ENCODE results near the gene IPO5. TPM values are rescaled to one million over a fixed set of nuclear protein-coding genes. Genes with fewer than 3 reads are reported as not detected.

IPO5 gene
- total RNA-seq, 4 donors from 2014 or later: 104 to 212 (median 147) TPM

DNA sequence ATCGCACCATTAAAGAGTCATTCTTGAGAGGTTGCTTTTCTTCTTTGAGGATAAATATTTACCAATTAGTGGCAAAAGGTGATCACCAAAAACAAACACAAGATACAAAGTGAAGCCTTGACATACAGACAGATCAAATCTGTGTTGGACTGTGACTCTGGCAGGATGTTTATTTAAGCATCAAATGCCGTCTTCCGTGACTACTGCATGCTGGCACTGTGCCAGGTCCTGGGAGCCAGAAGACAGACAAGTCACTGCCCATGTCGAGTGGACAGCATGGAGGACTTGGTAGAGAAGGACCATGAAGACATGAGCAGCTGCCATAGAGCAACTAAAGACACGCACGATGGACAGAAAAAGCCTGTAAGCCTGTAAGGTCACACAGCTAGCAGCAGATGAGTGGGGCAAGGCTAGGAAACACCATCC is 96.6 kb downstream of the IPO5 start:
- no peak for DNase-seq
- intact Hi-C loops (cut with DNase I; ENCODE audit: low total_unique reads): no loop called here
- Histone ChIP-seq H3K4me1 (no peaks in the 10 kb centered on the region), H3K27ac (no peak overlapping the region), H3K9me3 (no peaks in the 10 kb centered on the region), H3K36me3 (no peaks in the 10 kb centered on the region), H3K4me3 (no peak overlapping the region), H3K27me3 (no peaks in the 10 kb centered on the region)
- TF ChIP-seq, protein P1, sequence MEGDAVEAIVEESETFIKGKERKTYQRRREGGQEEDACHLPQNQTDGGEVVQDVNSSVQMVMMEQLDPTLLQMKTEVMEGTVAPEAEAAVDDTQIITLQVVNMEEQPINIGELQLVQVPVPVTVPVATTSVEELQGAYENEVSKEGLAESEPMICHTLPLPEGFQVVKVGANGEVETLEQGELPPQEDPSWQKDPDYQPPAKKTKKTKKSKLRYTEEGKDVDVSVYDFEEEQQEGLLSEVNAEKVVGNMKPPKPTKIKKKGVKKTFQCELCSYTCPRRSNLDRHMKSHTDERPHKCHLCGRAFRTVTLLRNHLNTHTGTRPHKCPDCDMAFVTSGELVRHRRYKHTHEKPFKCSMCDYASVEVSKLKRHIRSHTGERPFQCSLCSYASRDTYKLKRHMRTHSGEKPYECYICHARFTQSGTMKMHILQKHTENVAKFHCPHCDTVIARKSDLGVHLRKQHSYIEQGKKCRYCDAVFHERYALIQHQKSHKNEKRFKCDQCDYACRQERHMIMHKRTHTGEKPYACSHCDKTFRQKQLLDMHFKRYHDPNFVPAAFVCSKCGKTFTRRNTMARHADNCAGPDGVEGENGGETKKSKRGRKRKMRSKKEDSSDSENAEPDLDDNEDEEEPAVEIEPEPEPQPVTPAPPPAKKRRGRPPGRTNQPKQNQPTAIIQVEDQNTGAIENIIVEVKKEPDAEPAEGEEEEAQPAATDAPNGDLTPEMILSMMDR (IDR thresholded peaks at IDR 0.05): no peak
- no peak for TF ChIP-seq POLR2A (IDR thresholded peaks at IDR 0.05)

DNA sequence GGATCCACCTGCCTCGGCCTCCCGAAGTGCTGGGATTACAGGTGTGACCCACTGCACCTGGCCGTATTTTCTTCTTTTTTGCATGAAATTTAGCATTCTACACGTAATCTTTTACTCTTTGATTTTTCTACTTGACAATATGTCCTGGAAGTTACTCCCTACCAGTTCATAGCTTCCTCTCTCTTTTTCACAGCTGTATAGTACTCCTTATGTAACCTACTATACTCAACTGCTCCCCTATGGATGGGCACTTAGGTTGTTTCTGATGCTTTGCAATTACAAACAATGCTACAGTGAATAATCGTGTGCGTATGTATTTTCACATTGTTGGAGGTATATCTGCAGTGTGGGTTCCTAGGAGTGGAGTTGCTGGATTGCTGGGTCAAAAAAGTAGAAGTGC is 98.9 kb downstream of the IPO5 start:
- TF ChIP-seq, protein P1 (IDR thresholded peaks at IDR 0.05): no peak
- TF ChIP-seq POLR2A (IDR thresholded peaks at IDR 0.05): no peak
- no peaks in the 10 kb centered on the region for H3K9me3 ChIP-seq
- intact Hi-C loops (cut with DNase I; ENCODE audit: low total_unique reads): no loop called here
- H3K27ac ChIP-seq: no peak overlapping the region
- no peak for DNase-seq
- no peaks in the 10 kb centered on the region for H3K36me3 ChIP-seq
- H3K27me3 ChIP-seq: no peaks in the 10 kb centered on the region
- no peak overlapping the region for H3K4me3 ChIP-seq
- H3K4me1 ChIP-seq: no peaks in the 10 kb centered on the region

DNA sequence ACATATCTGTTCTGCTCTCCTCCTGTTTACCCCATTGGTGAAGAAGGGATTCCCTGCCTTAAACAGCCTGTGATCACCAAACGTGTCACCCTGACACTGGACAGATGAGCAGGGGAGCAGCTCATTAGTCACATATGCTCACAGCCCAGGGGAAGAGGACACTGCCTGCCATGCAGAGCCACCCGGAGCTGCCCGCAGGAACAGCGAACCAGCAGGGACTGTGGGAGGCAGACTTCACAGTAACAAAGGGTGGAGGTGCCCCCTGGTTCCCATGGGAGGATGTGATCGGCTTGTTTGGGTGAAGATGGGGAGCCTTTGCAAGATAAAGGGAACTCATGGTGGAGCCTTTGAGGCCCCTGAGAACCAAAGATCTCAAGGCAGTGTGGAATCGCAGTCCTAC is 100.8 kb downstream of the IPO5 start:
- no peak for DNase-seq
- intact Hi-C loops (cut with DNase I; ENCODE audit: low total_unique reads): no loop called here
- Histone ChIP-seq H3K4me3 (no peak overlapping the region), H3K4me1 (no peaks in the 10 kb centered on the region), H3K36me3 (no peaks in the 10 kb centered on the region), H3K9me3 (no peaks in the 10 kb centered on the region), H3K27me3 (no peaks in the 10 kb centered on the region), H3K27ac (no peak overlapping the region)
- TF ChIP-seq, protein P1 (IDR thresholded peaks at IDR 0.05): no peak
- TF ChIP-seq POLR2A (IDR thresholded peaks at IDR 0.05): no peak

DNA sequence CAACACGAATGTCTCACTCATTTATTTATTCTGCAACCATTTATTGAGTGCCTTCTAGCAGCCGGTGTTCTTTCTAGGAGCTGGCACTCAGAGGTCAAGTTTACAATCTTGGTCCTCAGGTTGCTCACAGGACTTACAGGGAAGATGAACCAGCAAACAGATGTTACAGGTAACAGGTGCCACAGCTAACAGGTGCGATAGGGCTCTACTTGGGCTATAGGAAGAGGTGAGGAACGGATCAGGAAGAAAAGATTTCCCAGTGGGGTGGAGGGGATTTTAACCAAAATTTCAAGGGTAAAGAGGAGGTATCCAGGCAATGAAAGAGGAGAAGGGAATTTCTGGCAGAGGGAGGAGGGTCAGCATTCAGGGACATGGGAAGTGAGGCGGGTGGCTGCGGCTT is 102.1 kb downstream of the IPO5 start:
- TF ChIP-seq POLR2A (IDR thresholded peaks at IDR 0.05): no peak
- TF ChIP-seq, protein P1 (IDR thresholded peaks at IDR 0.05): no peak
- H3K27ac ChIP-seq: no peak overlapping the region
- intact Hi-C loops (cut with DNase I; ENCODE audit: low total_unique reads): no loop called here
- no peaks in the 10 kb centered on the region for H3K36me3 ChIP-seq
- H3K27me3 ChIP-seq: no peaks in the 10 kb centered on the region
- no peak overlapping the region for H3K4me3 ChIP-seq
- H3K9me3 ChIP-seq: no peaks in the 10 kb centered on the region
- no peak for DNase-seq
- no peaks in the 10 kb centered on the region for H3K4me1 ChIP-seq

DNA sequence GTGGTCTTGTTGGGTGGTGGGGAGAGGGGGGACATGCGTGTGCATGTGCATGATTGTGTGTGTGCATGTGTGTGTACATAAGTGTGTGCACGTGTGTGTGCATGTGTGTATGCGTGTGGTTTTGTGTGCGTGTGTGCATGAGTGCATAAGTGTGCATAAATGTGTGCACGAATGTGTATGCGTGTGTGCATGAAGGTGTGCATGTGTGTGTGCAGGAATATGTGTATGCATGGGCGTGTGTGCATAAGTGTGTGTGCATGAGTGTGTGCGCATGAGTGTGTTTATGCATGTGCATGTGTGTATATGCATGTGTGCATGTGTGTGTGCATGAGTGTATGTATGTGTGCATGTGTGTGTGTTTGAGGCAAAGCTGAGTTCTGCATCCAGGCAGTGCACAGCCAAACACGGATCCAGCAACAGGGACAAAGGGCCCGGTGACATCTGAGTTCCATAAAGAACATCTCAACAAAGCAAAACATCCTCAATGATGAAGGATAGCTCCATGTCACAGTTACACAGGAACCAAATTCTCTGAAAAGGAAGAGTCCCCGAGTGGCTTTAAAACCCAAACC is 103.5 kb downstream of the IPO5 start:
- Histone ChIP-seq H3K9me3 (no peaks in the 10 kb centered on the region), H3K27ac (no peak overlapping the region), H3K36me3 (no peaks in the 10 kb centered on the region), H3K4me1 (no peaks in the 10 kb centered on the region), H3K4me3 (no peak overlapping the region), H3K27me3 (no peaks in the 10 kb centered on the region)
- DNase-seq: no peak
- TF ChIP-seq, protein P1 (IDR thresholded peaks at IDR 0.05): no peak
- no peak for TF ChIP-seq POLR2A (IDR thresholded peaks at IDR 0.05)
- intact Hi-C loops (cut with DNase I; ENCODE audit: low total_unique reads): no loop called here
